GM19238 (cell line): ENCODE data around the gene SULT1A1.
"Not testable (repeated sequence)": the region's sequence is repeated elsewhere in the genome, so short reads cannot be mapped to it uniquely, and the experiment has no call there.

Experiments used
- DNase-seq: peaks from one replicate; pipeline ENCODE4 v3.0.0; 2011; ENCODE audit warnings: low spot score; ENCODE audit not compliant: insufficient read length

Gene SULT1A1

GRCh38 chr16:28609631-28610594 is at the start of gene SULT1A1:
Gene SULT1A1 (minus strand): TSS chr16:28610044. CDS start chr16:28608855, 1,189 bp downstream.
- DNase-seq = no peak

GRCh38 chr16:28639959-28640358 is 30.1 kb upstream of the SULT1A1 start:
- not testable (repeated sequence) for DNase-seq

- DNase-seq = not testable (repeated sequence)
Measured at GRCh38 chr16:28638359-28638758, 28.5 kb upstream of the SULT1A1 start.

GRCh38 chr16:28637765-28638164 is 27.9 kb upstream of the SULT1A1 start, which contains the start of gene NPIPB8:
Gene NPIPB8 (plus strand): TSS chr16:28638065. CDS start chr16:28638361, 296 bp downstream.
- DNase-seq = not testable (repeated sequence)

- DNase-seq = not testable (repeated sequence)
Measured at GRCh38 chr16:28636093-28636823, 26.4 kb upstream of the SULT1A1 start.

- DNase-seq = not testable (repeated sequence)
Measured at GRCh38 chr16:28630905-28631304, 21.1 kb upstream of the SULT1A1 start.

- no peak for DNase-seq
Measured at GRCh38 chr16:28623172-28623711, 13.4 kb upstream of the SULT1A1 start.

- not testable (repeated sequence) for DNase-seq
Measured at GRCh38 chr16:28622532-28623171, 12.8 kb upstream of the SULT1A1 start.

GRCh38 chr16:28621481-28622155 is 11.8 kb upstream of the SULT1A1 start:
- no peak for DNase-seq

- DNase-seq = not testable (repeated sequence)
Measured at GRCh38 chr16:28620316-28620715, 10.5 kb upstream of the SULT1A1 start.

GRCh38 chr16:28617874-28618273 is 8.0 kb upstream of the SULT1A1 start:
- DNase-seq = no peak

GRCh38 chr16:28616636-28617035 is 6.8 kb upstream of the SULT1A1 start:
- no peak for DNase-seq

GRCh38 chr16:28616224-28616577 is 6.4 kb upstream of the SULT1A1 start:
- DNase-seq = not testable (repeated sequence)

- not testable (repeated sequence) for DNase-seq
Measured at GRCh38 chr16:28615486-28616223, 5.8 kb upstream of the SULT1A1 start.

- DNase-seq = not testable (repeated sequence)
Measured at GRCh38 chr16:28614561-28614960, 4.7 kb upstream of the SULT1A1 start.

GRCh38 chr16:28613912-28614311 is 4.1 kb upstream of the SULT1A1 start:
- not testable (repeated sequence) for DNase-seq

- DNase-seq = not testable (repeated sequence)
Measured at GRCh38 chr16:28612359-28613280, 2.8 kb upstream of the SULT1A1 start.

- DNase-seq = no peak
Measured at GRCh38 chr16:28610595-28611191, 849 bp upstream of the SULT1A1 start.
